CD4-positive, alpha-beta T cell treated with Interleukin-15 for 1 hour (primary cell): ENCODE results near the gene IL9.

ENCODE experiments used
- DNase-seq: peaks from one replicate; pipeline ENCODE4 v3.0.0-alpha.2; 2020

The IL9 gene

DNA sequence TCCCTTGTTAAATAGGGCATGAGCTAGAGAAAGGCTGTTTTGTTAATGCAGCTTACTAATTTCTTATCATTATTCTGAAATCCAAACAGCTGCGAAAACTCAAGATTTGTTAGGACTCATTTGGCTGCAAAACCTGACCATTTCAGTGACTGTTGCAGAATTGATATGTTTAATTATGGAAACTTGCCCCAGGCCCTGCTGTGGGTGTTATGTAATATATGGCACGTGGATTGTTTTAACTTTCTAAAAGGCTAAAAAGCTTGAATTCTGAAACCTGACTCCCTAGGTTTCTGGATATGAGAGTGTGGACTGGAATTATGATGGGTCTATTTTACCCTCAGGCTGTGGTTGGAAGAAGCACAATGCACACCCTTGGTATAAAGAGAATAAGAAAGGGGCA, 4.4 kb downstream of the IL9 start:
- no peak for DNase-seq

DNA sequence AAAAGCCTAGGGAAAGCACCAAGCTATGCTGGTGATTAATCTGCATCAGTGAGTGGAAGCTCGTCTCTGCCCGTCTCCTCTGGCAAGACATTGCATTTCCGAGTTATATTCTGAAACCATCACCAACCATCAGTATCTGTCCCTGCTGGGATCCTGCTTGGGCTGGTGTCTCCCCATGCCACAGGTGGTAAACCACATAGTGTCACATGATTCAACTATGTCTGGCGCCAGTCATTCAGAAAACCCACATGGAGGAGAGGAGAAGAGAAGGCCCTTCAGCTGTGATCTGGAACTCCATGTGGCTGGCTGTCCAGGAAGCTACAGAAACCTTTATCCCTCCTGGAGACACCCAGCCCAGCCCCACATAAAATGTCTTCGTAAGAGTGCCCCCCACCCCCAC, 4.8 kb downstream of the IL9 start:
- no peak for DNase-seq

DNA sequence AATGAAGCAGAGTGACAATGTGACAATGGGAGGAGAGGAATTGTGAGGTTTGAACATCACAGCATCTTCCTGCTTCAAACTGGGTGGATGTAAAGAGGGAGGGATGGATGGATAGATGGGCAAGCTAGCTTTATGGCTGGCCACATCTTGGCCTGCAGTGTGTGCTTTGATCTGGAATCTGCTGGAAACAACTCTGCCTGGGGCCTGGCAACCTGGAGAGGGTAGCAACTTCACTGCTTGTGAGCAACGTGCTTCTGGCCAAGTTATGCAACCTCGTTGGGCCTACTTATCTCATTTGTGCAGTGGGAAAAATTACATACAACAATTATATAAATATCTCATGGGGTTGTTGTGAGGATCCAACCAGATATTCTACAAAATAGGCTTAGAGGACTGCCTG, 5.3 kb downstream of the IL9 start:
- DNase-seq: no peak

DNA sequence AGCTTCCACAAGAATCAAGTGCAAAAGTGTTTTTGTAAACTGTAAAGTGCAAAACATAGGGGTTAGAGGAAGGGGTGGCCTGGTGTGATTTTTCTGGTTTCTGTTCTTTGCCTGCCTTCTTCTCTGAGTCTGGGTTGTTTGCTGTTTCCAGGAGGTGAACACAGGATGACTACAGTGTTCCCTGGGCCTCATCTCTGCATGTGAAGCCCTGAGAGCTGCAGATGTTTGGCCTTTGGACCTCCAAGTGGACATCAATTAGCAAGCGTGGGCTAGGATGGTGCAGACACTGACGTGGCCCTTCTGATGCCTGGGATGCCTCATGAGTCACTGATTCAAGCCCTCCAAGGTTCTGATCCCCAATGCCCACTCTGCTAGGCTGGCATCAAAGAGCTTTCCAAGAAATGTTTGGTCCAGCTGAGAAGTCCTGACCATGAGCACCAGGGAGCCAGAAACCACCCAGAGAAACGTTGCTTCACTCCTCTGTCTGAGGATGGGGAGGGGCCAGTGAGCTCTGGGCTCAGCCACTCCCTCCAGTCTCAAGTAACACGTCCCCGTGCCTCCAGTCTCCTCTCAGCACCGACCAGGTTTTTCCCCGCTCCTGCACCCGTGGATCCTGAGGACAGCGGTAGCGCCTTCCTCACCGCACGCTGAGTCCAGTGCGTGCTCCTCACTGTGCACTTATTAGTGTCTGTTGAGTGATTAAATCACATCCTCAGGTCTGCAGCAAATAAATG, 7.6 kb downstream of the IL9 start:
- no peak for DNase-seq

DNA sequence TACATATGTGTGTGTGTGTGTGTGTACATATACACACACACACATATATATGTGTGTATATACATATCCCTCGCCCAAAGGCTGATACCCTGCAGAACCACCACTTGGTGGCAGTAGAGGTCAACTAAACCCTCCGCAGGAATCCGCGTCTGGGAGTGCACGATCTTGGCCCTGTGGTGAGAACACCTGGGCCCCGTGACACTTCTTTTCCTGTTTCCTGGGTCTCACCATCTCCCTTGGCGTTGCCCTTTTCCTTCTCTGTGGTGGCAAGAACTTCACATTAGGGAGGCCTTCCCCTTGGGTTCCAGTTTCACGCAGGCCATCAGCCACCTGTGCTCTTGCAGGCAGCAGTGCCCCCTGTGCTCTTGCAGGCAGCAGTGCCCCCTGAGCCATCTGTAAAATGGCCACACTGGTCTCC, 8.2 kb downstream of the IL9 start:
- peak; percentile 47 for DNase-seq

DNA sequence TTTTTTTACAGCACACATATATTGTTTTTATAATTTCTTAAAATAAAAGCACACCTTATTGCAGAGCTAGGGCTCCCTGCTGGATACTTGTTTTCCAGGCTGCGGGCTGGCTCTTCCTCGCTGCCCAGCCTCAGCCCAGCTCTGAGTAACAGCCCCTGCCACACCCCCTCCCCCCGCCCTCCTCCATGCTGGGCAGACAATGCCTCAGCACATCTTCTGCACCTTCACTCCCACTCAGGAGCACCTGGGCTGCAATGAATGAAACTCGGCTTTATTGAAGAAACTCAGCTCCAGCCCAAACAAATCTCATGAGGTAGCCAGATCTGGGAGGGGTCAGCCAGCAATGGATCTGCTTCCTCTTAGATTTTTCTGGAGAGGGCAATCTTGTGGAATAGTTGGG, 9.5 kb downstream of the IL9 start:
- no peak for DNase-seq

DNA sequence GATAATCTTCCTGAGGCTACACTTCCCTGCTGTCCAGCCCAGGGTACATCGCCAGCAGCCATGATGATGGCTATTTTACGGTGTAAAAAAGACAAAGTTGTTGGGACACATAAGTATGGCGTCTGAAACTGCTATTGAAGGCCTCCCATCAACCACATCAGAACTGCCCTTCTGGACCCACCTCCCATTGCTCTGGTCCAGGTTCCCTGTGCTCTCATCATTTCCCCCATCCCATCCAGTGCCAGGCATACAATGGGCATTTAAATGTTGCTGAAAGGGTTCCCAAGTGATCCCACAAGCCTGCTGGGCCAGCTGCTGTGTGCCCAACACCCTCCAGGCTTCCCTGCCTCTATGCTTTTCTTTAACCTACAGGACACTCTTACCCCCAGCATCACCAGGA, 10.6 kb downstream of the IL9 start:
- no peak for DNase-seq

DNA sequence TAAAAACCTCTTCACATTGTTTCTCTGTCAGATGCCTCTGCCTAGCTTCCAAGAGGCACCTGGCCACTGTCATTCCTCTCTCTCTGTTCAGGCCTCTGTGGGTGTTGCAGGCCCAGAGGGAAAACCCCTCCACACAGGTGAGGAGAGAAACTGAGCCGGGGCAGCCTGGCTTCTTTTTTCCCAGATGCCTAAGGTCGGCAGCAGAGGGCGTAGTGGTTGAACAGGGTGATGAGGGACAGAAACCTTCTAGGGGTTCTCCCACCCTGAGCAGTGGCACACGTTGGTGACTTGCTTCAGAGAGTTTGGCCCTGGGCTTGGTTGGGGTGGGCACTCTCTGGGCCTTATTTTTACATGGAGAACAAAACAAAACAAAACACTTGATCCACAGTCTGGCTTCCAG, 12.2 kb downstream of the IL9 start:
- no peak for DNase-seq

DNA sequence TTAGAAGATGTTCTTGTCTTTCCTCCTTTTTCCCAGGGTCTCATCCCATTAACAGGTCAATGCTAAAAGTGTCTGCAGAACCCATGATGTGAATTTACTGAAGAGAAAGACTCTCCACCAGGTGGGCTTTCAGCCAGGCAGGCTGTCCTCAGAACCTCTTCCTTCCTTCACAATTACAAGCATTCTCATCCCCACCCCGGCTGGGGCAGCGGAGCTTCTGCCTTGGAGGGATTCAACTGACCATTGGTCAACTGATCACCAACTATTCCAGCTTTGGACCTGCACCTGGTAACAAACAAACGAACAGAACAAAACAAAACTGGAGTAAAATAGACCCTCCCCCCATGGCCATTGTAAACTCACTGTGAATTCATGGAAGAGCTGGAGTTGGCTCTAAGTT, 12.6 kb downstream of the IL9 start:
- DNase-seq: no peak

DNA sequence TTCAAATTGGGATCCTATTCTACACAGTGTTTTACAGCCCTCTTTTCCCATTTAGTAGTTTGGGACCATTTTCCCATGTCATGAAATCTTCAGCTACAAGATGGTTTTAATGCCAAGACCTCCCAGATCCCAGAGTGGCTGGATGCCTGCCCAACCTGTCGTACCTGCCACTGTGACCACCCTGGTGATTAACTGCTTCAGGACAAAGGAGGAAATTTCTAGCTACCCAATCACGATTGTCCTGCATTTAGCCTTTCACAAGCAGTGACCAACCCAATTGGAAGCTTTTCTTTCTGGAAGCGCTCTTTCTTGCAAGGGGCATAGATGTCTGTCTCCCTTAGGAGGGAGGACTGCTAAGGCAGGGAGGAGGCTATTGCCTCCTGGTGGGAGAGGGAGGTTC, 13.8 kb downstream of the IL9 start:
- DNase-seq: no peak

DNA sequence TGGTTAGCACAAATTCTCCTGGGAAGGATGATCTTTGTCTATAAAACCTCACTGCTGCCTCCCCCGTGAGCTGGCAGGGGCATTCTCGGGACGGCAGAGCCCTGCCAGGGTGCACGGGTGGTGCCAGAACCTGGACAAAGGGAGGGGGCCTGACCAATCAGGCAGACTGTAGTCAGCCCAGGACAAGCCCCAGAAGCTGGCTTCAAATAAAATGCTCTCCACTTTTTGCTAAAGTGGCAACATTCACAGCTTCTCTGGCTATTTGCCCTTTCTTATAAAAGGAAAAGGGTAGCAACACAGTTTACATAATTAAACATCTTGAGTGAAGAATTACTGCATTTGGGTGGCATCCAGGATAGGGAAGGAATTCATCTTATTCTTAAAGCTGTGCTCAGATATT, 14.4 kb downstream of the IL9 start:
- DNase-seq: no peak

DNA sequence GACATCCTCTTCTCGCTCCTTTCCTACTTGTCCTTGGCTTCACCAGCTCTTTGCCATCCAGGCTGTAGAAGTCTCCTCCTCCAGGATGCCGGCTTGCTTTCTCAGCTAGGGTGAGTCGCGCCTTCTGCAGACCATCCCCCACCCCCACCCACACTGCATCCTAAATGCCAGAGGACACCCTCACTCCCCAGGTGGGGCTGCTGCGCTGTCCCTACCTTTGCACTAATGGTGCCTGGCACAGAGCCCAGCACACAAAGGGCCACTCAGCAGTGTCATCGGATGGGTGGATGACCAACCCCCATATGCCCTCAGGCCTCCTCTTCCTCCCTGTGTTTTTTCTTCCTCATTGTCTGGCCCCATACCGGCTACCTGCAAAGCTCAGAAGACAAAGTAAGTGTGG, 14.8 kb downstream of the IL9 start:
- no peak for DNase-seq

DNA sequence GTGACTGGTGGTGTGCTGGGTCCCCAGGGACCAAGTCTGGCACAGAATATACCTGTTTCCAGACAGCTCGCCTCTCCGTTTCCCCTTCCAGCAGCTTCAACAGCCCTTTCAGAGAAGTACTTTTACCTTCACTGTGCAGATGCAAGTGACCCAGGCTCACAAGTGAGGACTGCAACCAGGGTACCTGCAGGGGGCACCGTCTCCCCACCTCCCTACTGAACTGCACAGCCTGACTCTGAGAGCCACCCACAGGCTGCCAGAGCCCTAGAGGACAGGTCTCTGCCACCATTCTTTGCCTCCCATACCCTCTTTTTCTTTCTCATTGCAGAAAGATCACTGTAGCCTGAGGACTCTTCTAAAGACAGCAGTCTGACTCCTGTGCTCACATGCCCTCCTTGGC, 15.4 kb downstream of the IL9 start:
- no peak for DNase-seq

DNA sequence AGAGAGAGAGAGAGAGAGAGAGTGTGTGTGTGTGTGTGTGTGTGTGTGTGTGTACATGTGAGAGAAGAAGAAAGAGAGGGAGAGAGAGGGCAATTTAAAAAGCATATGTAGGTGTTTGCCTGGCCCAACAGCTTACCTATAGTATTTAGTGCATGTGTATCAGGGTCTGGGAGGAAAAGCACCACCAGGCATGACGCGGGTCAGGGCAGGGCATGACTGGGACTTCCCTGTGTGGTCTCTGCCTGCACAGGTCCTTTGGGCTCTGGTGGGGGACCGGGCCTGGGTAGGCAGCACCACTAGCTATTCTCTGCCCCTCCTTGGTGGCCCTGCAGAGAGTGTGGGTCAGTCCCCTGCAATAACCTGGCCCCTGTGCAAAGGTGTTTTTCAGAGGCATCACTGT, 16.1 kb downstream of the IL9 start:
- DNase-seq: no peak

DNA sequence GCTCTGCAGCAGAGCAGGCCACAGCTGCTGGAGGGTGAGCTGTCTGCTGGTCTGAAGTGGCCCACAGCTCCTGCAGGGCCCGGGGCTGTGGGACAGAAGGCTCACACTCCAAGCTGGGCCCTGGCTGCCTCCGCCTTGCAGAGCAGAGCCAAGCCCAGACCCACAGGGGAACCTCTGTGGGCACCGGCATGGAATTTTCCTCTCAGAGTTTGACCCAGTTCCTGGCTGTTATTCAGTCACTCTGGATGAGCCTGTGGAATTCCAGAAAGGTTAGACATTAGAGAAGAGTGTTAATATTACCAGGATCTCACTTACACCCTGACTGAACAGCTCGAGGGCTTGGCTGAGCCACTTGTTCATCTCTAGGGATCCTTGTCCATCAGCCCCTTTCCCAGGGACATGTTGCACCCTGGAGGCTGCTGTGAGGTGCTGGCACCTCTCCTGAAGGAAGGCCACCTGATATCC, 17.5 kb downstream of the IL9 start:
- DNase-seq: no peak

DNA sequence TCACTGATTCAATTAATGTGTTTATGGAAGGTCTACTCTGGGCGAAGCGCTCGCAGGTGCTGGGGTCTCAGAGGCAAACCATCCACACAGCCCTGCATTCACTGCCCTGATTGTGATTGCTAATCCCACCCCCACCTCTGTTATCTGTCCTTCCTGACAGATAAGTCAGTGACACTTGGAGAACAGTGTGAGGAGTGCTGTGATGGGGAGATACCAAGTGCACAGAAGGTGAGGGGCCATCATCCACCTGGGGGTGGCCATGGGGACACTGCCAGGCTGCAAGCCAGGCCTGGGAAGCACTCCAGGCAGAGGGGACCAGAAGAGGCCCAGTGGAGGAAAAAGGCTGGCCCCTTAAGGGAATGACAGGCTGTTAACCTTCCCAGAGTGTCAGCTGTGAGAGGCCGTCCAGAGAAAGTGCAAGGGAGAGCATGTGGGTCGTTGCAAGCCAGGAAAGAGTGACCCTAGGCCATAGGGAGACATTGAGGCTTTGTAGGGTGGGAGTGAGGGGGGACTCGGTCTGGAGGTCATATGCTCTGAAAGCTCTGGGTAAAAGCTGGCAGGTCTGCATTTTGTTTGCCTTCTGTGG, 18.0 kb downstream of the IL9 start:
- no peak for DNase-seq

DNA sequence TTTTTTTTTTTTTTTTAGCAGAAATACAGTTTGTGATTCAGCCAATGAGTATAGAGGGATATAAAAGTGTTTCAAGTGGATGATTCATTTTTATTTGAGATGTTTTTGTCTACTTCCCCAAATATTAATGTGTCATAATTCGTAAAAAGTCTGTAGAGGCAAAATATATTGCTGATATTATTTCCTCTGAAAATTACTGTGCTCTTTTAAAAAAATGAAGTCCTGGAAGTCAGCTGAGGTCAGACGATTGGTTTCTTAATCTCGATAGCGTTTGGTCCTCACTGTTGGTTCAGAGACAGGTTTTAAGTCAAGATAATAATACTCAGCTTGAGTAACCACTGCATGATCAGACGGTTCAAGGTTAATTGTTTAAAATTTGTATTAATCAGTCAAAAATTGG, 19.5 kb downstream of the IL9 start:
- no peak for DNase-seq

DNA sequence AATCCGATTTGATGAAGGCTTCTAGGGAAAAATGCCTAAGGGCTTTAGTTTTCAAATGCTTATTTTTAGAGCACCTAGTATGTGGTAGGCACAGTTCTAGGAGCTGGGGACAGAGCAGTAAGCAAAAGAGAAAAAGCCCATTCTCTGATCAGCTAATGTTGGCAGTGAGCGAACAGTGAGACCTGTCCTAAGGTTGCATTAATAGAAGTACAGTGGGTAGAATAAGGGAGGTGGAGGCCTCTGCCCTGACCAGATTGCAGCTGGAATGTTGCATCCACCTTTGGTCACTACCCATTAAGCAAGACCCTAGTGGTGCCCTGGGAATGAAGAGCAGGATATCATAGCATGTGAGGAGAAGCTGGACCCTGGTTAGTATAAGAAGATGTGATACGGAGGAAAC, 20.1 kb downstream of the IL9 start:
- DNase-seq: no peak

DNA sequence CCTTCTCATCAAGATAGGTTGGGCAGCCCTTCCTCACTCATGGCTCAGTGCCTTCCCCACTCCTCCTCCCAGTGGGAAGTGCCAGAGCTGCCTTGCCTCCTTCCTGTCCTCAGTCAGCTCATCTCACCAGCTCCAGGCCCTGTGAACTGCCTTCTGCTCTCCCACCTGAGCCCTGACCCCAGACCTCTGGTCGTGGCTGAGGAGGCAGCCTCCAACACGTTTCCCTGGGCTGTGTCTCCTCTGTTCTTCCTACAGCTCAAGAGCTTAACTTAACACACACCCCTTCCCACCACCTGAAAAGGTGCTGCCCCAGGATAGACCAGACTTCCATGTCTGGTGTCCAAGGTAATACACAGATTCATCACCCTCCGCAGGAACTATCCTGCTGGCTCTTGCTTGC, 21.2 kb downstream of the IL9 start:
- no peak for DNase-seq

DNA sequence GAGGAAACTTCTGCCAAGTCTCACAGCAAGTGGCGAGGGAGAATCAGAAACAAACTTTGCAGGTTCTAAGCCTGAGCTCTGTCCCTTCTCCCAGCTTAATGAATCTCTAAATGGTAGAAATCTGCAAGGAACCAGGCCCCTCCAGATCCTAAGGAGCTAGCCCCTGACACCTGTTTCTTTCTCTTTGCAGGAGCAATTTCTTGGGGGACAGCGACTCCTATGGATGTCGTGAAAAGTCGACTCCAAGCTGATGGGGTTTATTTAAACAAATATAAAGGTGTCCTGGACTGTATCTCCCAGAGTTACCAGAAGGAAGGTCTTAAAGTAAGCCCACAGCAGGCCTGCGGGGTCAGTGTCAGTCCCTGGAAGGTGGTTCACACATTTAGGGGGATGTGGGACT, 21.8 kb downstream of the IL9 start:
- DNase-seq: no peak

DNA sequence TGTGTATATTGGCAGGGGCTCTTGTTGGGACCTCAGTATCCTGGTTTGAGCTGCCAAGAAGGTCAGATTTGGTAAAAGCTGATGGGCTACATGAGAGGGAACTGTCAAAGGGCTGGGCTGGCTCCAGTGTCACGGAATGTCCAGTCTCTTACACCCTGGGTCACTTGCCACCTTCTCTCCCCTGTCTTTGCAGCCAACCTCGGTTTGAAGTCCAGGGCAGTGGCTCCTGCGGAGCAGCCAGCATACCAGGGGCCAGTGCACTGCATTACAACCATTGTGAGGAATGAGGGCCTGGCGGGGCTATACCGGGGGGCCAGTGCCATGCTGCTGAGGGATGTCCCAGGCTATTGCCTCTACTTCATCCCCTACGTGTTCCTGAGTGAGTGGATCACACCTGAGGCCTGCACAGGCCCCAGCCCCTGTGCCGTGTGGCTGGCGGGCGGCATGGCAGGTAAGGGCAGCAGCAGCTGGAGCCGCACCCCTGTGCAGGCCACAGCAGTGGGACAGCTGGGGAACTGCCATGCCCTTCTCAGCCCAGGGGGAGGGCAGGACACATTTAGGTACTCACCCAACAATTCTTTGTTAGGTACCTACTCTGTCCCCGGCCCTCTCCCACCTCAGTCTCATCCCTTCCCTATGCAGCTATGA, 24.2 kb downstream of the IL9 start:
- DNase-seq: no peak

DNA sequence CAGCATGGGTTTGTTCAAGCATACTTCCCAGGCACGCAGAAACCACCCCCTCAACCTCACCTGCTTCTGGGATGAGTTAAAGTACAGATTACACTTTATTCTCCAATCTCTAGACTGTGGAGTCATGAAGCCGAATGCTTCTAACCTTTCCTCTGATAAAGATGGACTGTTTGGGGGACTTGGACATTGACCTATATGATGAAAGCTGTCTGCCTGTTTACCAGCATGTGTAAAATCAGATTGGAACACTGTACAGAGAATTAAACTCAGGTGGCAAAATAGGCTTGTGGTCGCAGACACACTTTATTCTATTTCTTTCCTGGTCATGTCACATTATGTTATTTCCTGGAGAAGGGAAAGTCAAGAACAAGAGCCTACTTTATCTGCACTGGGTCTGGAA, 25.7 kb downstream of the IL9 start:
- no peak for DNase-seq

DNA sequence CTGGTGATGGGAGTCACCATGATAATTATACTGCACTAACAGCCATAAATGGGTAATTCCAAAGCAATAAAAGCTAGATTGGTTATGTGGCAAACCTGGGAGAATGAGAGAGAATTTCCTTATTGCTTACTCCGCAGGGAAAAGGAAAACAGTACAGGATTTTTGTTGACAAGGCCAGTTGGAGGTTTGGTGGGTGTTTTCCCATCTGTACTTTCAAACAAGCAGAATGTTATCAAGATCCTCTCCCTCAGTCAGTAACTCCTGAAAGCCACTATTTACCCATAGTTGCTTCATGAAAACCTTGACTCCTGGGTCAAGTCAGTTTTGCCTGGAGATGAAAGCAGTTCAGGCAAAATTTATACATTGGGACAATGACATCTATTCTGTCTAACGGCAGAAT, 26.4 kb downstream of the IL9 start:
- DNase-seq: no peak

DNA sequence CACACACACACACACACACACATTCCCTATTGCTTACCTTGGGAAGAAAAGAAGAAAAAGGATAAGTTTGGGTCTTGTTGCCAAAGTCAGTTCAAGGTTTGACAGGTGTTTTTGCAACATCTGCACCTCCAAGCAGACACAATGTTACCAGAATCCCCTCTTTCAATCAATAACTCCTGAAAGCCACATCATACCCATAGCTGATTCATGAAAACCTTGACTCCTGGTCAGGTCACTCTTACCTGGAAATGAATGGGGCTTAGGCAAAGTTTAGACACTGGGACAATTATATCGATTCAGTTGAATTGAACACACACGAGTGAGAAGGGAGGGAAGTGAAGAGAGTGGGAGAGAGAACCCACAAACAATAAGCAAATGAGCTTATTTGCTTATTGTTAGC, 27.0 kb downstream of the IL9 start:
- no peak for DNase-seq

DNA sequence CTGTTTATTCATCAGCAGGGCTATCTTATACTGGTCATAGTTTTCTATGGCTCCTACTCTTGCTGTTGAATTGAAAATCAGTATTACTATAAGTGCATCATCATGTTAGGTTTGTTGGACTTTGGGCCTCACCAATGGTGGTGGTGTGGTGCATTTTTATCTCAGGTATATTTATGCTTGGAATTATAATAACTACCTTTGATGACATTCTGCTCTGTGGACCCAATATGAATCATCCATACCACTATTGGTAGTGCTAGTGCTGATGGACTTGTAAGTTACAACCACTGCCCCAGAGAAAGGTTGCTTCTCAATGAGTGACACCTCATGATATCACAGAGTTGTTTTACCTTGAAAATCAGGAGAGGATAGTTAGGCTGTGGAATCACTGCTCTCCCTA, 28.0 kb downstream of the IL9 start:
- no peak for DNase-seq
